SK-N-SH treated with all-trans-retinoic acid at 6 μM for 48 hours (cell line): Measurements from ENCODE around the gene CHID1.

Experiments
- ESRRG ChIP-seq: fragments of 250-450 bp; sonication (Bioruptor Pico); IDR thresholded peaks from 2 replicates; pipeline ENCODE4 v1.6.1; 2021; ENCODE audit warnings: mild to moderate bottlenecking
- ISL1 ChIP-seq: fragments of 250-450 bp; sonication (Bioruptor Pico); IDR thresholded peaks from 2 replicates; pipeline ENCODE4 v2.1.2; 2022; ENCODE audit warnings: mild to moderate bottlenecking, moderate library complexity
- OSR1 ChIP-seq: fragments of 250-450 bp; sonication (Bioruptor Pico); IDR thresholded peaks from 2 replicates; pipeline ENCODE4 v1.8.0; 2022; ENCODE audit warnings: moderate library complexity, mild to moderate bottlenecking, inconsistent platforms
- PPARA ChIP-seq: fragments of 250-450 bp; sonication (Bioruptor Pico); IDR thresholded peaks from 2 replicates; pipeline ENCODE4 v1.5.0; 2020; ENCODE audit warnings: mild to moderate bottlenecking, borderline replicate concordance
- SNAI2 ChIP-seq: fragments of 250-450 bp; sonication (Bioruptor Pico); IDR thresholded peaks from 2 replicates; pipeline ENCODE4 v1.5.0; 2020; ENCODE audit warnings: mild to moderate bottlenecking, moderate library complexity
- TOX ChIP-seq: fragments of 250-450 bp; sonication (Bioruptor Pico); IDR thresholded peaks from 2 replicates; pipeline ENCODE4 v1.8.0; 2021; ENCODE audit warnings: mild to moderate bottlenecking, moderate library complexity, borderline replicate concordance
- TSHZ2 ChIP-seq: fragments of 250-450 bp; sonication (Bioruptor Pico); IDR thresholded peaks from 2 replicates; pipeline ENCODE4 v1.5.0; 2020; ENCODE audit warnings: mild to moderate bottlenecking, moderate library complexity
- ZC3H10 ChIP-seq: fragments of 250-450 bp; sonication (Bioruptor Pico); IDR thresholded peaks from 2 replicates; pipeline ENCODE4 v1.5.1; 2021; ENCODE audit warnings: mild to moderate bottlenecking, moderate library complexity
- ZFP3 ChIP-seq: fragments of 250-450 bp; sonication (Bioruptor Pico); IDR thresholded peaks from 2 replicates; pipeline ENCODE4 v1.5.0; 2020; ENCODE audit warnings: mild to moderate bottlenecking, moderate library complexity
- ZFP30 ChIP-seq: fragments of 450-650 bp; formaldehyde crosslinking; IDR thresholded peaks from 2 replicates; pipeline ENCODE4 v1.5.0; 2022; ENCODE audit warnings: mild to moderate bottlenecking, moderate library complexity
- TF ChIP-seq, protein P1 (sequence below): fragments of 250-450 bp; sonication (Bioruptor Pico); IDR thresholded peaks from 2 replicates; pipeline ENCODE4 v1.5.1; 2020; ENCODE audit warnings: low read depth, mild to moderate bottlenecking, moderate library complexity
- TF ChIP-seq, protein P2 (sequence below): fragments of 250-450 bp; sonication (Bioruptor Pico); IDR thresholded peaks from 2 replicates; pipeline ENCODE4 v1.8.0; 2020; ENCODE audit warnings: mild to moderate bottlenecking, moderate library complexity, borderline replicate concordance

GRCh38 chr11:923691-924405 is 13.2 kb upstream of the CHID1 start:
- TF ChIP-seq OSR1 (CRISPR knock-in tag), result no peak
- TF ChIP-seq, protein P1, sequence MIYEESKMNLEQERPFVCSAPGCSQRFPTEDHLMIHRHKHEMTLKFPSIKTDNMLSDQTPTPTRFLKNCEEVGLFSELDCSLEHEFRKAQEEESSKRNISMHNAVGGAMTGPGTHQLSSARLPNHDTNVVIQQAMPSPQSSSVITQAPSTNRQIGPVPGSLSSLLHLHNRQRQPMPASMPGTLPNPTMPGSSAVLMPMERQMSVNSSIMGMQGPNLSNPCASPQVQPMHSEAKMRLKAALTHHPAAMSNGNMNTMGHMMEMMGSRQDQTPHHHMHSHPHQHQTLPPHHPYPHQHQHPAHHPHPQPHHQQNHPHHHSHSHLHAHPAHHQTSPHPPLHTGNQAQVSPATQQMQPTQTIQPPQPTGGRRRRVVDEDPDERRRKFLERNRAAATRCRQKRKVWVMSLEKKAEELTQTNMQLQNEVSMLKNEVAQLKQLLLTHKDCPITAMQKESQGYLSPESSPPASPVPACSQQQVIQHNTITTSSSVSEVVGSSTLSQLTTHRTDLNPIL, result no peak
- TF ChIP-seq ISL1 (CRISPR knock-in tag), result no peak
- no peak for TF ChIP-seq ZFP30
- TF ChIP-seq ESRRG (CRISPR knock-in tag), result no peak
- TF ChIP-seq ZC3H10 (CRISPR knock-in tag), result no peak
- TF ChIP-seq, protein P2, sequence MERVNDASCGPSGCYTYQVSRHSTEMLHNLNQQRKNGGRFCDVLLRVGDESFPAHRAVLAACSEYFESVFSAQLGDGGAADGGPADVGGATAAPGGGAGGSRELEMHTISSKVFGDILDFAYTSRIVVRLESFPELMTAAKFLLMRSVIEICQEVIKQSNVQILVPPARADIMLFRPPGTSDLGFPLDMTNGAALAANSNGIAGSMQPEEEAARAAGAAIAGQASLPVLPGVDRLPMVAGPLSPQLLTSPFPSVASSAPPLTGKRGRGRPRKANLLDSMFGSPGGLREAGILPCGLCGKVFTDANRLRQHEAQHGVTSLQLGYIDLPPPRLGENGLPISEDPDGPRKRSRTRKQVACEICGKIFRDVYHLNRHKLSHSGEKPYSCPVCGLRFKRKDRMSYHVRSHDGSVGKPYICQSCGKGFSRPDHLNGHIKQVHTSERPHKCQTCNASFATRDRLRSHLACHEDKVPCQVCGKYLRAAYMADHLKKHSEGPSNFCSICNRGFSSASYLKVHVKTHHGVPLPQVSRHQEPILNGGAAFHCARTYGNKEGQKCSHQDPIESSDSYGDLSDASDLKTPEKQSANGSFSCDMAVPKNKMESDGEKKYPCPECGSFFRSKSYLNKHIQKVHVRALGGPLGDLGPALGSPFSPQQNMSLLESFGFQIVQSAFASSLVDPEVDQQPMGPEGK (CRISPR knock-in tag), result no peak
- no peak for TF ChIP-seq SNAI2 (CRISPR knock-in tag)
- no peak for TF ChIP-seq PPARA (CRISPR knock-in tag)
- no peak for TF ChIP-seq ZFP3 (CRISPR knock-in tag)
- no peak for TF ChIP-seq TSHZ2
- TF ChIP-seq TOX (CRISPR knock-in tag), result no peak
